NCI-H82 treated with DMSO at 0.1 percent for 48 hours (cell line): ENCODE measurements around the gene ADH5.
"Not testable (repeated sequence)": the region's sequence is repeated elsewhere in the genome, so short reads cannot be mapped to it uniquely, and the experiment has no call there.

ENCODE experiments used
- DNase-seq: peaks from one replicate; lab custom pipeline; 2025; ENCODE audit not compliant: unreplicated experiment; lab: John Stamatoyannopoulos, UW

ADH5 gene

DNA sequence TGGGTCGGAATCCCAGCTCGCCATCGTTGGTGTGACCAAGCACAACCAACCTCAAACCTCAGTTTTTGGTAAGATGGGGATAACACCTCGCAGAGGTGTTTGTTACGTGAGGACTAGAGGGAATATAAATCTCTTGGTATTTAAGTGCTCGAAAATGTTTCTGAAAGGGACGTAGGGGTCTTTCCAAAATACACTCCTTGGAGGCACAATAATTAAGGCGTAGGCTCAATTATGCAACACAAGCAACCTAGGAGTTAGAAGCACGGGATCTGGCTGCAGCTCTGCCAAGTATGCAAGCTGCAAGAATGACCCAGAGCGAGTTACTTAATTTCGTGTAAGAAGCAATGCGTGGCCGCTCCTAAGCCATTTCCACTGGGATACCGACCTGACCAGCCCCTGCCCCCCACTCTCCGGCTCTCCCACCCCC, 552 bp downstream of the ADH5 start:
- DNase-seq = peak; percentile 13

DNA sequence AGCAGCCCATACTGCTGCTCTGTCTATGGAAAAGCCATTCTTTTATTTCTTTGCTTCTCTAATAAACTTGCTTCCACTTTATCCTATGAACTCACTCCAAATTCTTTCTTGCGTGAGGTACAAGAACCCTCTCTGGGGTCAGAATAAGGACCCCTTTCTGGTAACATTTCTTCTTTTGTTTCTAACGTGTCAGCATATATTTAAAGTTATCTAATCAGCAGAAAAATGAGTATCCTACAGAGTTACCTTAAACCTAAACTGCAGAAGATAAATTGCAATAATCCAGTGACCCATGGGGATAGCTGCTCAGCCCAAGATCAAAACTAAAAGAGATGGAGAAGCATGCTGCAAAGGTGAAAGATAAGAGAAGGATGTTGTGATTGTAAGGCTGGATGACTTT, 4.0 kb downstream of the ADH5 start:
- DNase-seq = no peak

DNA sequence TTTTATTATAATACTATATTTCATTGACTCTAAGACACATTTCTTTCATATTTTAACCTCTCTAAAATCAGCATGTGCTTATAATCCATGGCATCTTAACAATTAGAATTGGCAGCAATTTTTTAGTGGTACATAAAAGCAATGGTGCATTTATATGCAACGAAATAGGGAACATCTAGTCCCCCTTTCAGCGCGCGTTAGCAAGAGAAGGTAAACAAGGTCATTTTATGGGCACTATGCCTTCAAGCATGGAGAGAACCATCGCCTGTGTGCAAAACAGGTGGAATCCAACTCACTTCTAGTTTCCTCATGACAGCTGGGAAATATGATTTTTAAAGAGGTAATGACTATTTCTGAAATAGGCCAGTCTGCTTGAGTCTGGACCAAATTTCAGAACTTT, 6.4 kb downstream of the ADH5 start:
- no peak for DNase-seq

DNA sequence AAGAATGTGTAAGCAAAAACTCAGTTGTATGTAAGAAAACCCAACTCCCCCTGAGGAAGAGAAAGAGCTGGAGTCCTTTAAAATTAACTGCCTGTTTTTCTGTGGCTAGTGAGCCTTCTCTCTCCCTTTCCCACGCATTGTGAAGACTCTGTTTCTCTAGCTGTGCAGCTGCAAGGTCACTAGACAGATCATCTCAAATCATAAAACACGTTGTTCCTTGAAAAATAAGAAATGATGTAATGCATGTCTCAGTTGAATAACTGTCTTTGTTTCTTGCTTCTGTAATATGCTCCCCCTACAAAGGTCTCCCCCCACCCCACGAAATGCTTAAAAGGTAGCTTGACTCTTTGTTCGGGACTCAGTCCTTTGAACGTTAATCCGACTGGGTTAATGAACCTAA, 7.7 kb downstream of the ADH5 start:
- DNase-seq = not testable (repeated sequence)

DNA sequence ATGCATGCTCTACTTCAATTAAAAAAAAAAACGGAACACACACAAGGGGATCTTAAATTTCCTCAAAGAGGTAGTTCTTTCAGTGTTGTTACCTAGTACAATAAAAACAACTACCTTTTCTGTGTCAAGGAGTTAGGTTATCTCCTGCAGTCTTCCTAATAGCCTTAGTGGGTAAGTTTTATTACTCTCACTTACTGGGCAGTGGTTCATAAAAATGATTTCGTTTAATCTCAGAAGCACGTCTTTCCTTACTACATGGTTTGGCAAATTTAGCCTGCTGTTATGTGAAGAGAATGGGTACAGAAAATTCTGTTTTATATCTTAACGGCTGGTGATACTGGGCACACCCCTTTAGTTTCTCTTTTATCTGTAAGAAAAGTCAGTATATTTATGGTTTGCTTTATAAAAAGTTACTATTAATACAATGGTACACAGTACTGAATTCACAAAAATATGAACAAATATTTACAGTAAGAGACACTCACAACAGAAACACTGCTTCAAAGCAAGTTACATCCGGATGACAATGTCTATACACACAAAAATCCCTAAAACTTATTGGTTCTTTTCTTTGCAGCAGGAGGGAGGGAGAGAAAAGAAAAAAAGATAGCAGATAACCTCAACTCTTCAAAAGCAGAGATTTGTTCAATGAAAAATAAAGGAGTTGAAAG, 8.8 kb downstream of the ADH5 start:
- no peak for DNase-seq

DNA sequence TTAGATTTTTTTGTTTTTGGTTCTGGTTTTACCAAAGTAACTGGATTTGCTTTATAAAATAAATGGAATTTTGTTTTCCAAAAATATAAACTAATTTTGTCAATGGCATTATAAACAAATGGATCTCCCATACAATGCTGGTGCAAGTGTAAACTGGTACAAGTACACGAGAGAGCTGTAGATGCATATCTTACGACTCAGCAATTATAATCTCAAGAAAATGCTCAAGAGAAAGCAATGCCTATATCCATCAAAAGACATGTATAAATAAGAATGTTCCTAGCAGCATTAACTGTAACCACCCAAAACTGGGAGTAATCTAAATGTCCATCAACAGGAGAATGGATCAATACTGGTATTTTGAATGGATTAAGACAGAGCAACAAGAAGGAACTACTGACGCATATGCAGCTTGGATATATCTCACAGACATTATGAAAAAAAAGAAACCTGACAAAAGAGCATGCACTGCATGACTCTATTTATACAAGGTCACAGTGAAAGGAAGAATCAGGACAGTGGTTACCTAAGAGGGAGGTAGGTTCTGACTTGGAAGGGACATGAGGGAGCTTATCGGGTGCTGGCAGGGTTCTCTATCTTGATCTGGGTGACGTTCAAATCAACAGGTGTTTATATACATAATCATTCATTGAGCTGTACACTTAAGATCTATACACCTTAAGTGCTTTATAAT, 9.5 kb downstream of the ADH5 start:
- no peak for DNase-seq

DNA sequence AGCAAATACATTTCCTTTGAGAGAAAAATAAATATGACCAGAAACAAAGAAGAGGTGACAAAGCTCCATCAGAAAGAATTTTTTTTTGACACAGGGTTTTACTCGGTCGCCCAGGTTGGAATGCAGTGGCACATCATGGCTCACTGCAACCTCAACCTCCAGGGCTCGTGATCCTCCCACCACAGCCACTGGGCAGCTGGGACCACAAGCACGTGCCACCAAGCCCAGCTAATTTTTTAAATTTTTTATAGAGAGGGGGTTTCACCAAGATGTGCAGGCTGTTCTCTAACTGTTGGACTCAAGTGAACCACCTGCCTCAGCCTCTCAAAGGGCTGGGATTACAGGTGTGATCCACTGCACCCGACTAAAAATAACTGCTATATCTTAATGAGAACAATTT, 10.3 kb downstream of the ADH5 start:
- no peak for DNase-seq

DNA sequence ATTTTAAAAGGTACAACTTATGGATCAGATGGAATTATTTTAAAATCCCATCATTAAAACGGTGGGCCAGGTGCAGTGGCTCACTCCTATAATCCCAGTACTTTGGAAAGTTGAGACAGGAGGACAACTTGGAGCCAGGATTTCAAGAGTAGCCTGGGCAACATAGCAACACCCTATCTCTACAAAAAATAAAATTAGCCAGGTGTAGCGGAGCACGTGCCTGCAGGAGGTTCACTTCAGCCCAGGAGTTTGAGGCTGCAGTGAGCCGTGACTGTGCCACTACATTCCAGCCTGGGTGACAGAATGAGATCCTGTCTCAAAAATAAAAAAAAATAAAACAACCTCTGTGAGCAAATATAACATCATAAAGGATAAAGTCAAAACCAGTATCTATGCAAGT, 11.4 kb downstream of the ADH5 start:
- peak; percentile 14 for DNase-seq

DNA sequence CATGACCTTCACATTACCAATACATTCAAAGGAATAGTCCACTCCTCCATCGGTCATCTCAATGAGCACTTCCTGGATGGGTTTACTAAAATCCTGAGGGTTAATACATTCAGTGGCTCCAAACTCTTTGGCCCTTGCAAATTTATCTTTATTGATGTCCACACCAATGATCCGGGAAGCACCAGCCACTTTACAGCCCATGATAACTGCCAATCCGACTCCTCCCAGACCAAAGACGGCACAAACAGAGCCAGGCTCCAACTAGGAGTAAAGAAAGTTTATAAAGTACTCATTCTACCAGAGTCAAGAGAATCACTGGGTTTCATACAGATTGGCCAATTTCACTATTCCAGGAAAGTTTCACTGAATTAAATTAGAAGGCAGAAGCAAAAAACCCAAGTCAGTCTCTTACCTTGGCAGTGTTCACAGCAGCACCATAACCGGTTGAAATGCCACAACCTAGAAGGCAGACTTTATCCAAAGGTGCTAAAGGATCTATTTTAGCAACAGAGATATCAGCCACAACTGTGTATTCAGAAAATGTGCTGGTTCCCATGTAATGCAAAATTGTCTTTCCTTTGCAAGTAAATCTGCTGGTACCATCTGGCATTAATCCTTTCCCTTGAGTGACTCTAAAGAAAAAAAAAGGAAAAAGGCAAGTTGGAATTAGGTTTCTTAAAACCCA, 12.2 kb downstream of the ADH5 start:
- no peak for DNase-seq

DNA sequence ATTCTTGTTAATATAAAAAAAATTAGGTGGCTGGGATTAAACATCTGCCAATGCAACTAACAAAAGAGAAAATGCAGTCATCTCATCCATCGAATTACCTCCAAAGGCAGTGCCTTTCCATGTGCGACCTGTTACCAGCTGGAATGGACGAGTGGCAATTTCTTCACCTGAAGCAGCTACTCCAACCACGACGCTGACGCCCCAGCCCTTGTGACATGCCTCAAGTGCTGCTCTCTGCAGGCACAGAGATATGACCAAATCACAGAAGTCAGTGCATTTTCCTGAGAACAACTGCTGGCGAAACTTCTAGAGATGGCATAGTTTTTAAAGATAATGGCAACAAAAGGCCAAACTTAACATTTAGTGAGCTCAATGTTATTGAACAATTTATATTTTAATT, 13.8 kb downstream of the ADH5 start:
- no peak for DNase-seq

DNA sequence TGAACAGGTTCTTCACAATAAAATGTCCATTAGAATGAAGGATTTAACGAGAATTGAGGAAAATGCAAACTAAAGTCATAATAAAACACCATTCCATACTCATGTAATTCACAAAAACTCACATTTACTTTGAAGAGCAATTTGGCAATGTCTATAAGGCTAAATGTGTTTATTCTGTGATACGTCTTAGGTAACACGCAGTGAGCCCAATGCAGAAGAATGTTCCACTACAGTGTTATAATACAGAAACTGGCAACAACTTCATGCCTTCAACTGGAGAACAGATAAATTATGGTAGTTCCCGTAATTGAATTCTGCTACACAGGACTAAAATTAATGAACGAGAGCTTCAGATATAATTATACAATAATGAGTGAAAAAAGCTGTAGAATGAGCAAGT, 17.4 kb downstream of the ADH5 start:
- no peak for DNase-seq

DNA sequence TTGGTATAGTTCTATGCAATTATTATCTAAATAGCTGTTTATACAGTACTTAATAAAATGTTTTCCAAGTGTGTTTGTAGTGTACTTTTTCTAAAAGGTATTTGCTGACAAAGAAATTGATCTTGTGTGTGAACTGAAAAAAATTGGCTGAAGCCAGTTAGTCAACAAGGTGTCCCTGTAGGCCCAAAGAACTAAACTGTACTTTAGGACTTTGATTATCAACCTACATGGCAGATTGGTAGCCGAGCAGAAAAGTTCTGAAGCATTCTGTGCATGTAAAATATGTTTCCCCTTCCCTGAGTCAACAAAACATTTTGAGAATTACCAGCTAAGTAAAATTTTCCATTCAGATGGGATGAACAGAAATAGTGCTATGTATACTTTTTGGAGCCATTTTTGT, 21.0 kb downstream of the ADH5 start:
- DNase-seq = no peak

DNA sequence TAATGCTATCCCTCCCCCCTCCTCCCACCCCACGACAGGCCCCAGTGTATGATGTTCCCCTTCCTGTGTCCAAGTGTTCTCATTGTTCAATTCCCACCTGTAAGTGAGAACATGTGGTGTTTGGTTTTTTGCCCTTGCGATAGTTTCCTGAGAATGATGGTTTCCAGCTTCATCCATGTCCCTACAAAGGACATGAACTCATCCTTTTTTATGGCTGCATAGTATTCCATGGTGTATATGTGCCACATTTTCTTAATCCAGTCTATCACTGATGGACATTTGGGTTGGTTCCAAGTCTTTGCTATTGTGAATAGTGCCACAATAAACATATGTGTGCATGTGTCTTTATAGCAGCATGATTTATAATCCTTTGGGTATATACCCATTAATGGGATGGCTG, 23.1 kb downstream of the ADH5 start:
- DNase-seq = not testable (repeated sequence)

DNA sequence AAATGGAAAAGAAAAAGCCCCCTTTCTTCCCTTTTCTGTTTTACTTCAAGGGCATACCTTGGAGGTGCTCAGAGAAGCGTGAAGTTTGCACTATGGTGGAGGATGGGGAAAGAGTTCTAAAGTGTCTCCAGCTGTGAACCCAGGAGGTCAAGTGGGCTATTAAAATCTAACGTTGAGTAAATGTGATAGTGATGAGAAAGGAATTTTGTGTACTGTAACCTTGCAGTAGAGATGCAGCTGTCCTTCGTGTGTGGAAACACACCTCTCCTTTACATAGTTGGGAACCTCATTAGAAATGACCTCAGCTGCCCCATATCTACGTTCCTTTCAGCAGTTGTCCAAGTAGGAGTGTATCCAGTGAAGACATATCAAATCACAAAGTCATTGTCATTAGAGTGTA, 26.5 kb downstream of the ADH5 start:
- no peak for DNase-seq

DNA sequence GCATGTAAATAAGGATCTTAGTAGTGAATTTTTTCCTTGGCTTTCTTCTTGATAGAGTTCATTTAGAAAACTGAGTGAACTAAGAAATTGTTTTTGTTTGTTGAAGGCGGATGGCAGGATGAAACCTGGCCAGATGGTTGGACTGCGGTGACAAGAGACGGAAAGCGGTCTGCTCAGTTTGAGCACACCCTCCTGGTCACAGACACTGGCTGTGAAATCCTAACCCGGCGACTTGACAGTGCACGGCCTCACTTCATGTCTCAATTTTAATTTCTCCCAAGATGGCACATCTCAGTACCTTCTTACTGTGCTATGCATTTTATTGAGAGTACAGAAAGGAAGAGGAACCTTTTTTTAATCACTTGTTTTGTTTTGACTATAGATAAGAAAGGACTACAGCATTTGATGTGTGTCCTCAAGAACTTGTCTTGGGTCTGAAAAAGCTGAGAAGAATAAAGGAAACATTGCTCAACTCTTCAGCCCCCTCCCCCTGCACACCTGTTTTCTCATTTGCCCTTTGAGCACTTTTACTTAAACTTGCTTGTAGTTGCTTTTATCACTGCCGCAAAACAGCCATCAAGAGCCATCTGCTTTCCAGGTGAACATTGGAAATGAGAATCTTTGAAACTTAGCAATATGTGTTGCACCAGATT, 27.4 kb downstream of the ADH5 start:
- DNase-seq = no peak

DNA sequence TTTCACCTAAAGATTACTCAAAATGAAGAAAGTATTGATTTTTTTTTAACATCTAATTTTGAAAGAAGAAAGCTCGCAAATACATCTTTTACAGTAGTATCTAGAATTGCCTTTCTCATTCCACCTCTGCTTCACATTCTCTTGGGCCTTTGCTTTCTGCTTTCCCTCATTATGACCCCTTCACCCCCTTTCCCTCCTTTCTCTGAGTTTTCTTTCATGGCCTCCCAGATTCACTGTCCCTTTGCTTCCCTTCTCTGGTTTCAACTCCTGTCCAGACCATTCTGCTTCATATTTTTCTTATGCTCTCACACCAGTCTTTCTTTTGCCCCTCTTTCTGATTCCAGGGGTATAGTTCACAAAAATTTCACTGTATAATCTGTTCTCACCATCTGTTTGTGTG, 29.0 kb downstream of the ADH5 start:
- no peak for DNase-seq

DNA sequence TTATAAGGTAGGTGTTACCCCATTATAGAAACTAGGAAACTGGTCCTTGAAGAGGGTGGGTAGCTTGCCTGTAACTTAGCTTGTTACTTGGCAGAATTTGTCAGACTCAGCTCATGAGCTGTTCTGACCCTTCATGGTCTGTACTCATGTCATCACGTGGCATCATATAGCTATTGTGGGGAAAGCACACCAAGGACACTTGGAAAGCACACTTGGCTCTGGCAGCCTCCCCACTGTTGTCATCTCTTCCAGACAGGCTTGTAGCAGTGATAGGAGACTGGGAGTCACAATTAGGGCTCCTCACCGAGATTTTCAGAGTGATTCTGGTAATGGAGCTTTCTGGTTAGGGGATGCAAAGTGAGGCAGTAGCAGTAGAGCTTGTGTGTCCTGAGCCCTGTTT, 30.4 kb downstream of the ADH5 start:
- DNase-seq = no peak

DNA sequence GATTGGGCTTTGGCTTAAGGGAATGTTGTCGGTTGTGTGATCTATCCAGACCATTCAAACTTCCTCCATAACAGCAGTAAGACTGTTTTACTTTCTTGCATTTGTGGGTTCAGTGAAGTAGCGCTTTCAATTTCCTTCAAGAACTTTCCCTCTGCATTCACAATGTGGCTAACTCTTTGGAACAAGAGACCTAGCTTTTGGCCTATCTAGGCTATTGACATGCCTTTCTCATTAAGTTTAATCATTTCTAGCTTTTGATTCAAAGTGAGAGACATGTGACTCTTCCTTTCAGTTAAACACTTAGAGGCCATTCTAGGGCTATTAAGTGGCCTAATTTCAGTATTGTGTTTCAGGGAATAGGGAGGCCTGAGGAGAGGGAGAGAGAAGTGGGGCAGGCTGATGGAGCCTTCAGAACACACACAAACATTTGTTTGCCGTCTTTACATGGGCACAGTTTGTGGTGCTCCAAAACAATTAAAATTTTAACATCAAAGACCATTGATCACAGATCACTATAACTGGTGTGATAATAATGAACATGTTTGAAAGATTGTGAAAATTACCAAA, 34.1 kb downstream of the ADH5 start:
- no peak for DNase-seq

DNA sequence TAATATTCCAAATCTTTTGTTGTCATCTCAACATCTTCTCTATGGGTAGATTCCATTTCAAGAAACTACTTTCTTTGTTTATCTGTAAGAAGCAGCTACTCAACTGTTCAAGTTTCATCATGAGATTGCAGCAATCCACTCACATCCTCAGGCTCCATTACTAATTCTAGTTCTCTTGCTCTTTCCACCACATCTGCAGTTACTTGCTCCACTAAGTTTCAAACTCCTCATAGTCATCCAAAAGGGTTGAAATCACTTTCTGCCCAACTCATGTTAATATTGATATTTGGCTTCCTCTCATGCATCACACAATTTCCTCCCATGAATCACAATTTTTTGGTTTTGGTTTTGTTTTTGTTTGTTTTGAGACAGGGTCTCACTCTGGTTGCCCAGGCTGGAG, 35.7 kb downstream of the ADH5 start:
- no peak for DNase-seq

DNA sequence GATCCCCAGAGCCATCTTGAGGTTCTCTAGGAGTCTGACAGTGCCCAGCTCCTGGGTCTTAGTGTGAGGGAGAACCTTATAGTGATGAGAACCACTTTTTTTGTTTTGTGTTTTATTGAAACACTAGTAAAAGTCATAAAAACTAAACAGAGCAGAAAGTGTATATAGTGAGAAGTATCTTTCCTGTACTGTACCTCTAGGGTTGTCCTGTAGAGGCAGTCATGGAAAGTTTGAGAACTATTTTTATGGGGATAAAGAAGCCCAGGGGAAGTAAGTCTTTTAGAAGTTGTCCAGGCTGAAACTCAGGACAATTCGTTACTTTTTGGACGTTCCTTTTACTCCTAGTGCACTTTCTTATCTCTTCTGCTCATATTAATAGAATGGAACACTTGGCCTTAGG, 40.9 kb downstream of the ADH5 start:
- no peak for DNase-seq

DNA sequence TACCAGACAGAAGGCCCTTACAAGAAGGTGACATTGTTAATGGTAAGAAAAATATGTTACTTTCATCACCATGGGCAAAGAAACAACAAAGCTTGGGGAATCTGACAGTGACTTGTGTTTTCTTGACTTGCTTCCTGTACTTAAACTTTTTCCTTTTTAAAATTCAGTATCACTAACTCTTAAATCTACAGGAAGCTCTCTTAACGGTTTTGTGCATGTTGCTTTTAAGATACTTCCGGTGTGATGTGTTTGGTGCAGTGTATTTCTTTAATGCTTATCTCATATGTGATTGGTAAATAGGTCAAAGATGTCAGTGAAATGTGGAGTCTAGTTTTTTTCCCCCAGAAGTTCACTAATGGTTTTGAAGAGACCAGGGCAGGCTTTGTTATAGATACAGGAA, 45.2 kb downstream of the ADH5 start:
- DNase-seq = no peak

DNA sequence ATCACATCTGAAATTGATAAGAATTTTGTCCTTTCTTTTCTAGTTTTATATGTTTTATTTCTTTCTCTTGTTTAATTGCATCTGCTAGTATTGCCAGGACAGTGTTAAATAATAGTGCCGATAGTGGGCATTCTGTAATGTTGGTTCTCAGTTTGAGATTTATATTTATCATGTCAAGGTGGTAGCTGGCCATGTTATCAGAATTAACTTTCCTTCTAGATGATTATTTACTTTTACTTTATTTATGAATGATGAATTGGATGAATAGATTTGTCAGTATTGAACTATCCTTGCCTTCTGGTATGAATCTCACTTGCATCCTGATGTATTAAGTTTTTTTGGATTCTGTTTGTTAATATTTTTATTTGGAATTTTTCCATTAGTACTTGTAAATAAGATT, 50.4 kb downstream of the ADH5 start:
- DNase-seq = no peak
